ENCODE data around the gene UBE2V1. TPM values are rescaled to one million over a fixed set of nuclear protein-coding genes. Genes with fewer than 3 reads are reported as not detected.
"Not testable (repeated sequence)": the region's sequence is repeated elsewhere in the genome, so short reads cannot be mapped to it uniquely, and the experiment has no call there.

Gene UBE2V1
- total RNA-seq, 2 donors from 2014 or later: 70.8 to 106 TPM

DNA sequence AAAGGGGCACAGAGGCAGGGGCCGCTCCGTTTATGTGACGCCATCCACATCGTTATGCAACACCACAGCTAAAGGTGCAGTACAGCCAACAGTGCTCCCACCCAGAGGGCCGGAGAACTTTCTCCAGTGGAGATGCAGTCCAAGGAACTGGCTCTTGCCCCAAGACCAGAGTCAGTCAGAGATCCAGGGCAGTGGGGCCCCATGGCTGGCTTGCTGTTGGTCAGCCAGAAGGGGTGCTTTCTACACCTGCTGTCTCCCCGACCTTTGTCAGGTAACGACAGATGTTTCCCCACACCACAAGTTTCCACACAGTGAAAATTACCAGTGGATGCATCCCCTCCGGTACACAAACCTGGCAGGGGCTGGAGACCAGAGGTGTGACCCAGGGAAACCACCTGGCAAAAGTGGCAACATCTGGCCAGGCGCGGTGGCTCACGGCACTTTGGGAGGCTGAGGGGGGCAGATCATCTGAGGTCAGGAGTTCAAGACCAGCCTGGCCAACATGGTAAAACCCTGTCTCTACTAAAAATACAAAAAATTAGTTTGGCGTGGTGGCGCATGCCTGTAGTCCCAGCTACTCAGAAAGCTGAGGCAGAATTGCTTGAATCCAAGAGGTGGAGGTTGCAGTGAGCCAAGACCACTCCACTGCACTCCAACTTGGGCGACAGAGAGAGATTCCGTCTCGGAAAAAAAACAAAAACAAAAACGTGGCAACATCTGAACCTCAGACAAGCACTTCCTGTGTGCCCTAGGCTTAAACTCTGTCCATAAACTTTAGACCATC lies 34.9 kb downstream of the UBE2V1 start:
- no peak for ATAC-seq
- no peak for DNase-seq
- intact Hi-C loops (cut with DNase I, micrococcal nuclease): no loop called here

DNA sequence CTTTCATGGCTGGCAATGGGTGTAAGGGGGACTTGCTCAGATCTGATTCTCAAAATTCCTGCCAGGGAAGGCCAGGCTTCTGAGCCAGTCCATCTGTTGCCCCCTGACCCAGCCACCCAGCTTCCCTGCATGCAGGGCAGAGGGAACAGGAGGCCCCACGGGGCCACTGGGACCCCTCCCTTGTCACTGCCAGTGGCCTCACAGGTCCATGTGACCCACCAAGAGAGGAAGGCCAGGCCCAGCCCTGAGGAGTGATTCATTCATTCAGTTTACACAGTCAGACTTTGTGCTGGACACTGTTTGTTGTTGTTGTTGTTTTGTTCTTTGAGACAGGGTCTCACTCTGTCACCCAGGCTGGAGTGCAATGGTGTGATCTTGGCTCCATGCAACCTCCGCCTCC lies 39.5 kb downstream of the UBE2V1 start:
- ATAC-seq (no peak), DNase-seq (no peak)
- intact Hi-C loops (cut with DNase I, micrococcal nuclease): loop anchor here in 1 of 2 donors (5.0 kb wide), 1 partner anchor 96 kb away; no protein-coding TSS in a partner anchor

DNA sequence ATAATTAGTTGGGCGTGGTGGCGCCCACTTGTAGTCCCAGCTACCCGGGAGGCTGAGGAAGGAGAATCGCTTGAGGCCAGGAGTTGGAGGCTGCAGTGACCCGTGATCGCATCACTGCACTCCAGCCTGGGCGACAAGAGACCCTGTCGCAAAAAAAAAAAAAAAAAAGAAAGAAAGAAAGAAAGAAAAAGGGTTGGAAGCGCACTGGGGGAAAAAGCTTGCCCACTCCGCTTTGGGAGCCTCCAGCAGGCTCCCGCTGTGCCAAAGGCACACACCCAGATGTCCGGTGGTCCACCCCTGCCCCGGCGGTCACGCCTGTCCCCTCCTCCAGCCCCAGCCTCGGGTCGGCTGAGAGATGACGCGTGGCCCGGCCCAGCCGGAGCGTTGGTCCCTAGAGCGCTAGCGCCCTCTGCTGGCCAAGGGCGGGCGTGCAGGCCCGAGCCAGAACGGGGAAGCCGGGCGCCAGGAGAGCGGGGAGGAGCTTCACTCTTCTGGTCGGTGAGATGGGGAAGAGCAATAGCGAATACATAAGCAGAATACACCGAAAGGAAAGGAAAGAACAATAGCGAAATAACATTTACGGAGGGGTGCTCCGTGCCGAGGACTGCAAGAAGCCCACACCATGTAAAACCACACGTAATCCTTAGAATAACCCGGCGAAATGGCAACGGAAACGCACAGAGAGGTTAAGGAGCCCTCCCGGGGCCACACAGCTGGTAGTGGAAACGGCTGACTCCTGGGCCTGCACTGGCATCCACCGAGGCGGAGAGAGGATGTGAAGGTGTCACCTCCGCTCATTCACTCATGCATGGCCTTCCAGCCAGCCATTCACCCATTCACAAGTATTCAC lies 41.7 kb downstream of the UBE2V1 start:
- peak; percentile 98 for ATAC-seq

DNA sequence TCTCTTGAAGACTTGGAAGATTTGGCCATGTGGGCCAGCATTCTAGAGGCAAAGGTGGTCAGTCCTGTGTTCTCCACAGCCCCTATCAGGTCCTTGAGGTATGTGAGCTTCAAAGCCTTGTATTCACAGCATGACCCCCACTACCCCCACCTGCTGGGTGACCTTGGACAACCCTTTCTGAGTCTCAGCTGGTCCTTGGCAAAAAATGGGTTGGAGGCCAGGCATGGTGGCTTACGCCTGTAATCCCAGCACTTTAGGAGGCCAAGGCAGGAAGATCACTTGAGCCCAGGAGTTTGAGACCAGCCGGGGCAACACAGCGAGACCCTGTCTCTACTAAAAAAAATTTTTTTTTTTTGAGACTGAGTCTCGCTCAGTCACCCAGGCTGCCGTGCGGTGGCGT lies 42.6 kb downstream of the UBE2V1 start:
- no peak for ATAC-seq
- intact Hi-C loops (cut with DNase I, micrococcal nuclease): loop anchor here (2.0 to 5.0 kb wide), 2 partner anchors 88 to 93 kb away; partner anchors contain the start of gene SNAI1 (in 1 of the 2)
- DNase-seq: no peak

More for the DNA sequence above, 41.7 kb downstream of the UBE2V1 start:
- DNase-seq: peak; percentile 69 to 94
- intact Hi-C loops (cut with DNase I, micrococcal nuclease): loop anchor here (2.0 to 5.0 kb wide), 2 partner anchors 88 to 94 kb away; partner anchors contain the start of gene SNAI1 (in 1 of the 2)

DNA sequence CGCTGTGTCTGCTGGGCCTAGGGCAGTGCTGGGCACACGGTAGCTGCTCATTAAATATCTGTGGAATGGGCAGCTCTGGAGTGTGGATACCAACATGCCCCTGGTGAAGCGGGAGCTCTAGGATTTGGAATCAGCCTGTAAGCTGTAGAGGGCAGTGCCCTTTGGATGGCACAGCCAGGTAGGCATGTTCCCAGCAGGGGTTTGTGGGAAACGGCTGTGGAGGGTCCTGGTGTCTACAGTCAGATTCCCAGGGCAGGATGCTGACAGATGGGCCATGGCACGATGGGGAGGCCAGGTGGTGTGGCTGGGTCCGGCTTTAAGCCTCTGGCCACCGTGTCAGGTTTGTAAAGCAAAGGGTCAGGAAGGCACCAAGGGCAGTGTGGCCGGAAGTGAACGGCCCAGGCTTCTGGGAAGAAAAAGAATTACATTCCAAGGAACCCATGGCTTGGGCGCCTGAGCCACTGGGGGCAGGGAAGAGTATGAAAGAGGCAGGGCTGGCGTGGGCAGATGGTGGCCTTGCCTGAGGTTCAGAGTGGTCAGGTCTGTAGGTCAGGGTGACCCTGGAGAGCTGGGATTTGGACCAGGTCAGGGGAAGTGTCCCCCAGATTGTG lies 44.8 kb downstream of the UBE2V1 start:
- DNase-seq (no peak), ATAC-seq (no peak)
- intact Hi-C loops (cut with DNase I, micrococcal nuclease): no loop called here

DNA sequence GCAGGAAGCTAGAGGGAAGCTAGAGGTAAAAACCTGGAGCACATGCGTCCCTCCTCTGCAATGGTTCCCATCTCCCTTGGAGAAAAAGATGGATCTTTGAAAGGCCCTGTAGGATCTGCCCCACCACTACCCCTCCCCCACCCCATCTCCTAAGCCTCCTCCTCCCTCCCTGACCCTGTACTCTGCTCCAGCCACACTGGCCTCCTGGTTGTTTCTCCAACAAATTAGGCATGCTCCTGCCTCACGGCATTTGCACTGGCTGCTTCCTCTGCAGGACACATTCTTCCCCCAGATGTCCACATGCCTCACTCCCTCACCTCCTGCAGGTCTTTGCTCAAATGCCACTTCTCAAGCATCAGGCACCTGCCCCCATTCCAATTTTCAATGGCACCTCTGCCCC lies 45.5 kb downstream of the UBE2V1 start:
- DNase-seq (no peak), ATAC-seq (no peak)
- intact Hi-C loops (cut with DNase I, micrococcal nuclease): no loop called here

DNA sequence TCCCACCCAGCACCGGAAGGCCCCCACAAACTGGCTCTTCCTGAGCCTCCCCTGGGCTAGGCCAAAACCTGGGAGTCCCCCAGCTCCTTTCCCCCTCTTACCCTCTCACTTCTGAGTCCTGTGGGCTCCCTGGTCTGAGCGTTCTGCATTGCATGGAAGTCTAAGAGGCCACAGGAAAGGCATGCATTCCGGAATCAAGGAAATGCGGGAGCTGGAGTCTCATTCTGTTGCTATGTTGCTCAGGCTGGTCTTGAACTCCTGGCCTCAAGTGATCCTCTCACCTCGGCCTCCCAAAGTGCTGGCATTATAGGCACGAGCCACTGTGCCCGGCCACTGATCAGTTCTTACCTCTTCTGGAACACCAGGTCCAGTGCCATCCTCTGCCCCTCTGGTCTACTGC lies 45.9 kb downstream of the UBE2V1 start:
- ATAC-seq: no peak
- intact Hi-C loops (cut with DNase I, micrococcal nuclease): no loop called here
- no peak for DNase-seq

DNA sequence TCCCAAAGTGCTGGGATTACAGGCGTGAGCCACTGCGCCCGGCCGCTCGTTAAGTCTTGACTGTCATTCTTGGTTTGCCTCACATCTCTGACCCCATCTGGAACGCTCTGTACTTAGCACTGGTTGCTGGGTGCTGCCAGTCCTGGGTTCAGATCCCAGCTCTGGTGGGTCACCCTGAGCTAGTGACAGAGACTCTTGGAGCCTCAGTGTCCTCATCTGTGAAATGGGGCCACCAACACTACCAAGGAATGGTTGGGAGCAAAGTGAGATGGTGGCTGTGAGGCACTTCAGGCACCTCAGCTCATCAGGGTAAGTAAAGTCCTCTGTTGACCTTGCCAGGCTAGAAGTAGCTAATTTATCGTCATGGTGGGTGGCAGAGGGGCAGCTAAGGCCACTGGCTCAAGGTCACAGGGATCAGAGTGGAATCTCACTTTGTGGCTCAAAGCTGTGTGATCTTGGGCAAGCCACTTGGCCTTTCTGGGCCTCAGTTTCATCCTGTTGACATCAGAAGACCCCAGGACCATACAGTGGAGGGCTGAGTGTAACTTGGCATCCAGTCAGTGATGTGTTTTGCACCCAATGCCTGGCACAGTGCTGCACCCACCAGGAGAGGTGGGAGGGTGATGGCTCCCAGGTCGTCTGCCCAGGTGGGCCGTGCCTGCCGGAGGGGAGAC lies 46.7 kb downstream of the UBE2V1 start:
- intact Hi-C loops (cut with DNase I, micrococcal nuclease): no loop called here
- DNase-seq (no peak), ATAC-seq (no peak)

DNA sequence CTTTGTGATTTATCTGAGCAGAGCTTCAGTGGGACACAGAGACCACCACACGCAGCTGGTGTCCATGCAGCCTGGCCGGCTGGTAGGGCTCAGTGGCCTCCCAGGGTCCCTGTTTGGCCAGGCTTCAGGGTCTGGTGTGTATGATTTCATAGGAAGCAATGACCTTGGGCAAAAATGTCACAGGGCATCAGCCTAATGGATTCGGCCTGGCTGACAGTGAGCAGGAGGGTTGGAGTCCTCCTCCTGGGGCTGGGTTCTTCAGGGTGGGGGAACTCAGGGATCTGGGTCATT lies 47.7 kb downstream of the UBE2V1 start:
- intact Hi-C loops (cut with DNase I, micrococcal nuclease): no loop called here
- DNase-seq (no peak), ATAC-seq (no peak)

DNA sequence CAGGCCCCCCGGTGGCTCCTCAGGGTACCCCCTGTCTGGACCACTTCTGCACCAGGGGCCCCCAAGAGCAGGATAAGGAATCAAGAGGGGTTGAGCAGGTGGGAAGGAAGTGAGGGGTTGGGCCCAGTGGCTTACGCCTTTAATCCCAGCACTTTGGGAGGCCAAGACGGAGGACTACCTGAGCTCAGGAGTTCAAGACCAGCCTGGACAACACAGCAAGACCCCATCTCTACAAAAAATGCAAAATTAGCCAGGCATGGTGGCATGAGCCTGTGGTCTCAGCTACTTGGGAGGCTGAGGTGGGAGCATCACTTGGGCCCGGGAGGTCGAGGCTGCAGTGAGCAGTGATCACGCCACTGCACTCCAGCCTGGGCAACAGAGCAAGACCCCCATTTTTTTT lies 49.2 kb downstream of the UBE2V1 start:
- DNase-seq; ATAC-seq; intact Hi-C loops (cut with DNase I, micrococcal nuclease): not testable (repeated sequence)

DNA sequence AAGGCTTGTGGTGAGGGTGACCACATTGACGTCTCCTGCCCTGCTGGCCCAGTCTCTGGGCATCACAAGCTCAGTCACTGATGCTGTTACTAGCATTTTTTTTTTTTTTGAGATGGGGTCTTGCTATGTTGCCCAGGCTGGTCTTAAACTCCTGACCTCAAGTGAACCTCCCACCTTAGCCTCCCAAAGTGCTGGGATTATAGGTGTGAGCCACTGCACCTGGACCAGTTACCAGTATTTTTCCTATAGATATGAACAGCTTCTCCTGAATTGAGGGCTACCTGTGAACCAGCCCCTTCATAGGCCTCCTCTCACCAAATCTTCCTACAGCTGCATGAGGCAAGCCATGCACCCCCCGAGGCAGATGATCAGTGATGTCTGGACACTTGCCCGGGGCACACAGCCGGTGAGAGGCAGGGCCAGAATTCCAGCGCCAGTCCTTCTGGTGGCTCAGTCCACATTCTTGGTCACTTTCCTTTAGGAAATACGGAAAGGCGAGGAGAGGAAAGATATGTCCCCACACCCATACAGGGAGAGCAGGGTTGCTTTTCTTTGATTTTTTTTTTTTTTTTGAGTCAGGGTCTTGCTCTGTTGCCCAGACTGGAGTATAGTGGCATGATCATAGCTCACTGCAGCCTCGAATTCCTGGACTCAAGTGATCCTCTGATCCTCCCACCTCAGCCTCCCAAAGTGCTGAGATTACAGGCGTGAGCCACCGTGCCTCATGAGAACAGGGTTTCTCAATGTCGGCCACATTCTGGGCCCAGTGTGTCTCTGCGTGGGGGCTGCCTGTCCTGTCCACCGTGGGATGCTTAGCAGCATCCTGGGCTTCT lies 50.7 kb downstream of the UBE2V1 start:
- ATAC-seq (no peak), DNase-seq (no peak)
- intact Hi-C loops (cut with DNase I, micrococcal nuclease): no loop called here

DNA sequence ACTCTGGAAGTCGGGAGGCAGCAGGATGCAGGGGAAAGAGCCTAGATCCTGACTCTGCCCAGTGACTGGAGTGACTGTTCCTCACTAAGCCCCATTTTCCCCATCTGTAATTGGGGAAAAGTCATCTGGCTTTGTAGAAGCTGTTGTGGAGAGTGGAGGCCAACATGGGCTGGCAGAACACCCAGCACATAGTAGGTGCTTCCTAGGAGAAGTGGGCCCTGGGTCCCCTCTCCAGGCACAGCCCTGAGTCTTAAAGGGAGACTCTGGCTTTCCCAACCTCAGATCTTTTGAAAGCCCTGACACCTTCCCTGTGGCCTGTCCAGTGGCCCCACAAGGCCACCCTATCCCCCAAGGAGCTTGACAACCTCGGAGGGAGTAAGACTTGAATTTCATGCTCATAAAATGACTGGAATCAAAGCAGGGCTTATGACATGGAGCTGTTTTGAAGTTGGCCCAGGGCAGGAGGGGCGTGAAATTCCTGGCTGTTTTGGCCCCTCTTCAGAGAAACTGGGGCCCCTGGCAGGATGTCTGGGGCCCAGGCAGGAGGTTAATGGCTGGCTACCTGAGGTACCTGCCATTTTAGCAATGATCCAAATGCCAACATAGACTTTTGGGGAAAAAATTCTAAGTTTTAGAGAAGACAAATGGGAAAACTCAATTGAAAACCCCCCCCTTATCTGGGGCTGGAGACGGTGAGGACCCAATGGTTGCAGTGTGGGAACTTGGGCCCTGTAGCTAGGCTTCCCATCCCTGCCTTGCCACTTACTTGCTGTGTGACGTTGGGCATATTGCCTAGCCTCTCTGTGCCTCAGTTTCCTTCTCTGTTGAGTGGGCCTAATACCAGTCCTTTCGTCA lies 51.6 kb downstream of the UBE2V1 start:
- ATAC-seq: no peak
- DNase-seq: no peak
- intact Hi-C loops (cut with DNase I, micrococcal nuclease): no loop called here

DNA sequence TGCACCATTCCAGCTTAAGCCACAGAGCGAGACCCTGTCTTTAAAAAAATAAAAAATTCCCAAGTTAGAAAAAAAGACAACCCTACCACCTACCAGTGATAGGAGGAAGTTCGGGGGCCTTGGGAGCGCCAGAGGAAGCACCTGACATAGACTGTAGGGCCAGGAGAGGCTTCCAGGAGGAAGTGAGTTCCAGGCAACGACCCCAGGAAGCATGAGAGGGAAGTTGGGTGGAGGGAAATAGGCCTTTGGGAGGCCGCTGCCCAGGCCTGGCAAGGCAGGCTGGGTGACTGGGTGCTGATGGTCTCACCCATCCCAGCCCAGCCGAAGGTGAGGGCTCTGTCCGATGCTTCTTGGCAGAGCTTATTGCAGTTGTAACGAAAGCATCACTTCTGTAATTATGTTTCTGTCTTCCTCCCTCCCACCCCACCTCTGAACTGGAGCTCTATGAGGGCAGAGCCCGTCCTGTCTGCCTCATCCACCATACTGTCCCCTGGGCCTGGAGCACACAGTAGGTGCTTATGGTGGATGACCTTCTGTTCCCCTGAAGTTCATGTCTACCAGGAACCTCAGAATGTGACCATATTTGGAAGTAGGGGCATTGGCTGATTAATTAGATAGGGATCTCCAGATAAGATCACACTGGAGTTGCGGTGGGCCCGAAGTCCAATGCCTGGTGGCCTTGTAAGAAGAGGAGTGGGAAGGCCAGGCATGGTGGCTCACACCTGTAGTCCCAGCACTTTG lies 54.1 kb downstream of the UBE2V1 start:
- ATAC-seq: no peak
- intact Hi-C loops (cut with DNase I, micrococcal nuclease): no loop called here
- DNase-seq: no peak

DNA sequence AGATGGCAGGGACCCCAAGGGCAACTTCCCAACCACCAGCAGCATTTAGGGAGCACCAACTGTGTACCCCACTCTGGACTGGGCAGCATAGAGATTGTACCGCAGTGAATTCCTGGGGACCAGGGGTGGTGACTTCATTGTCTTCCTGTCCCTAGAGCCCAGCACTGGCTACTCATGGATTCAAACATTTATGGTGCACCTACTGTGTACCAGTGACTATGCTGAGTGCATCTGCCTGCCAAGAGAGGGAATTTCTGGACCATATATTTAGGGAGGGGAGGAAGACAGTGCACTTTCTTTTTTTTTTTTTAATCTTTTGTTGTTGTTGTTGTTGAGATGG lies 55.3 kb downstream of the UBE2V1 start:
- DNase-seq: no peak
- intact Hi-C loops (cut with DNase I, micrococcal nuclease): no loop called here
- ATAC-seq: no peak

DNA sequence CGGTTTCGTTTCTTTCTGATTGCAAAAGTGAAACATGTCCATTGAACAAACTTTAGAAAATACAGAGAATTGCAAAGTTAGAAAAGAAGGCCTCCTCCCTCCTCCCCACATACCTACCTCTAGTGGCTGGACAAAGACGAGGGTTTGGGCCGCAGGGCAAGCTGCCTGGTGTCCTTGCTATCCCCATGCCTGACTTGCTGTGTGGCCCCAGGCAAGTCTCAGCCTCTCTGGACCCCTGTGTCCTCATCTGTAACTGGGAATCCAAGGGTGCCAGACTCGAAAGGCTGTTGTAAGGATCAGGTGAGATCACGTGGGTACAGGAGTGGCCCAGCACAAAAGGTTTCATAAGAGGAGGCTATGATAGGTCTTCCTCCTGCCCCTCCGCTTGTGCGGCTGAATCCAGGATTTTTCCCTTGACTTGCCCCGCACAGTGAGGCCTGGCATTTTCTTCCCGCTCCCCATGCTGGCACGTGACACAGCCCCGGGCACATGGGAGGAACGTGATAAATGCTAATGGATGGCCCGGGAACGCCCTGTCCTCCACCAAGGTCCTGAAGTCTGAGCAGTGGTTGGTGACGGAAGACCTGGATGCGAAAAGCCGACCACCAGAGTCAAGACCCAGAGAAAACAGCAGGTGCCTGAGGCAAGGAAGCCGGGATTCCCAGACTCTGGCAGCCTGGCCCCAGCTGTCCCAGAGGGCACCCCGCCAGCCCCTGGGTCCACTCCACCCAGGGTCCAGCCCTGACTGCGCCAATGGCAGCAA lies 55.8 kb downstream of the UBE2V1 start:
- intact Hi-C loops (cut with DNase I, micrococcal nuclease): no loop called here
- ATAC-seq (no peak), DNase-seq (no peak)

DNA sequence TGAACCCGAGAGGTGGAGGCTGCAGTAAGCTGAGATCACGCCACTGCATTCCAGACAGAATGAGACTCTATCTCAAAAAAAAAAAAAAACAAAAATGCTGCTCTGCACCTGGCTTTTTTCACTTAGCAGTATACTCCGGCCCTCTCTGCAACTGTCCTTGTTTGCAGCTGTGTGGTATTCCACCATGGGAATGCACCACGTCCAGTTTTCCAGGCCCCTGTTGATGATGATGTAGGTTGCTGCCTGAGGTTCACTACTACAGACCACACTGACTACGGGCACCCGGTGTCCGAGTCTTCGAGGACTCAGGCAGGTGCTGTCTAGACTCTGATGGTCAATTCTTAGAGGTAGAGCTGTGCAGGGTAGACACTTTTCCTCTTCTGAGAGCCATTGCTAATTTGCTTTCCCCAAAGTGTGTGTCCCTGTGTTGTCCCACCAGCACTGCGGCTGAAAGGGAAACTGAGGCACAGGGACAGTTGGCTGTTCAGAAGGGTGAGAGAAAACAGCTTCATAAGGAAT lies 56.5 kb downstream of the UBE2V1 start:
- intact Hi-C loops (cut with DNase I, micrococcal nuclease): no loop called here
- DNase-seq: no peak
- no peak for ATAC-seq

Data from left colon (tissue), 2 donors.